WTC11 (cell line): ENCODE measurements around the gene LDLRAD4. TPM values are rescaled to one million over a fixed set of nuclear protein-coding genes. Genes with fewer than 3 reads are reported as not detected.

ENCODE experiments used
- ATAC-seq: fragments of 200-7000 bp; cut with Tn5 transposase; 2 replicates; pipeline ENCODE4 v1.10.0; 2021; ENCODE audit warnings: mild to moderate bottlenecking, moderate library complexity
- CTCF ChIA-PET: fragments of 300-600 bp; sonication (Branson Sonifier 250); formaldehyde crosslinking; loops from one replicate; lab custom pipeline; 2021; ENCODE audit warnings: antibody characterized with exemption; lab: Charles Lee
- POLR2A ChIA-PET: fragments of 350-600 bp; sonication (Branson Sonifier 250); formaldehyde crosslinking; loops from one replicate; lab custom pipeline; 2021; ENCODE audit warnings: antibody characterized with exemption; lab: Charles Lee
- DNase-seq: peaks from one replicate; pipeline ENCODE4 v3.0.0; 2021; ENCODE audit warnings: low spot score
- H3K27ac Mint-ChIP-seq: 2 replicates; pipeline ENCODE4 v1.8.0; 2021; ENCODE audit warnings: mixed read lengths
- H3K27me3 Mint-ChIP-seq: 2 replicates; pipeline ENCODE4 v1.8.0; 2021; ENCODE audit warnings: low read depth, mild to moderate bottlenecking, moderate library complexity, mixed read lengths
- H3K36me3 Mint-ChIP-seq: 2 replicates; pipeline ENCODE4 v1.8.0; 2021; ENCODE audit warnings: mixed read lengths
- H3K4me1 Mint-ChIP-seq: 2 replicates; pipeline ENCODE4 v1.8.0; 2022; ENCODE audit warnings: mixed read lengths
- H3K4me3 Mint-ChIP-seq: 2 replicates; pipeline ENCODE4 v1.8.0; 2021; ENCODE audit warnings: mild to moderate bottlenecking, moderate library complexity, mixed read lengths
- H3K9me3 Mint-ChIP-seq: 2 replicates; pipeline ENCODE4 v1.8.0; 2021; ENCODE audit warnings: mixed read lengths
- ATF1 ChIP-seq: sonication (generic); formaldehyde crosslinking; IDR thresholded peaks from 2 replicates; pipeline ENCODE4 v1.8.1; 2023; ENCODE audit warnings: mild to moderate bottlenecking, moderate library complexity, missing genetic modification reagents
- CBFB ChIP-seq: sonication (generic); formaldehyde crosslinking; IDR thresholded peaks from 2 replicates; pipeline ENCODE4 v1.8.1; 2022; ENCODE audit warnings: mild to moderate bottlenecking, low read depth, missing genetic modification reagents
- CREB1 ChIP-seq: sonication (generic); formaldehyde crosslinking; IDR thresholded peaks from 2 replicates; pipeline ENCODE4 v1.8.0; 2023; ENCODE audit warnings: mild to moderate bottlenecking, missing genetic modification reagents
- ESRRA ChIP-seq: sonication (generic); formaldehyde crosslinking; IDR thresholded peaks from 2 replicates; pipeline ENCODE4 v1.8.1; 2022; ENCODE audit warnings: mild to moderate bottlenecking, missing genetic modification reagents, borderline replicate concordance
- GRHL2 ChIP-seq: fragments of 250-450 bp; sonication (Bioruptor Pico); IDR thresholded peaks from 2 replicates; pipeline ENCODE4 v1.8.0; 2022; ENCODE audit warnings: mild to moderate bottlenecking, moderate library complexity; ENCODE audit not compliant: insufficient replicate concordance, severe bottlenecking
- KAT7 ChIP-seq: sonication (generic); formaldehyde crosslinking; IDR thresholded peaks from 2 replicates; pipeline ENCODE4 v1.8.1; 2023; ENCODE audit warnings: missing genetic modification reagents, mild to moderate bottlenecking, borderline replicate concordance
- NR2C2 ChIP-seq: sonication (generic); formaldehyde crosslinking; IDR thresholded peaks from 2 replicates; pipeline ENCODE4 v1.8.0; 2022; ENCODE audit warnings: mild to moderate bottlenecking, missing genetic modification reagents
- PRRX2 ChIP-seq: fragments of 250-450 bp; sonication (Bioruptor Pico); IDR thresholded peaks from 2 replicates; pipeline ENCODE4 v1.8.0; 2021; ENCODE audit warnings: mild to moderate bottlenecking
- SMAD3 ChIP-seq: sonication (generic); formaldehyde crosslinking; IDR thresholded peaks from 2 replicates; pipeline ENCODE4 v1.8.0; 2022; ENCODE audit warnings: missing genetic modification reagents, mild to moderate bottlenecking, borderline replicate concordance
- TEAD4 ChIP-seq: sonication (generic); formaldehyde crosslinking; IDR thresholded peaks from 2 replicates; pipeline ENCODE4 v1.8.0; 2022; ENCODE audit warnings: mild to moderate bottlenecking, missing genetic modification reagents
- ZBTB21 ChIP-seq: sonication (generic); formaldehyde crosslinking; IDR thresholded peaks from 2 replicates; pipeline ENCODE4 v1.8.1; 2023; ENCODE audit warnings: mild to moderate bottlenecking, missing genetic modification reagents, borderline replicate concordance
- ZNF138 ChIP-seq: sonication (generic); formaldehyde crosslinking; conservative IDR thresholded peaks from 2 replicates; pipeline ENCODE4 v1.8.1; 2022; ENCODE audit warnings: mild to moderate bottlenecking, moderate library complexity, missing genetic modification reagents
- ZNF416 ChIP-seq: fragments of 250-450 bp; sonication (Bioruptor Pico); IDR thresholded peaks from 2 replicates; pipeline ENCODE4 v1.9.0; 2021; ENCODE audit warnings: mild to moderate bottlenecking, inconsistent platforms
- total RNA-seq: library from RNA; stranded (reverse); gene quantifications from 3 replicates; pipeline ENCODE4 v1.2.3, GENCODE V29; 2021
- TF ChIP-seq, protein P1 (sequence below): sonication (generic); formaldehyde crosslinking; IDR thresholded peaks from 2 replicates; pipeline ENCODE4 v1.8.1; 2023; ENCODE audit warnings: mild to moderate bottlenecking, missing genetic modification reagents
- TF ChIP-seq, protein P2 (sequence below): fragments of 250-450 bp; sonication (Bioruptor Pico); IDR thresholded peaks from 2 replicates; pipeline ENCODE4 v2.1.2; 2022; ENCODE audit warnings: mild to moderate bottlenecking, moderate library complexity
- TF ChIP-seq, protein P3 (sequence below): sonication (generic); formaldehyde crosslinking; IDR thresholded peaks from 2 replicates; pipeline ENCODE4 v1.8.1; 2022; ENCODE audit warnings: mild to moderate bottlenecking, moderate library complexity, missing genetic modification reagents
- TF ChIP-seq, protein P4 (sequence below): sonication (generic); formaldehyde crosslinking; IDR thresholded peaks from 2 replicates; pipeline ENCODE4 v1.8.1; 2022; ENCODE audit warnings: low read depth, missing genetic modification reagents, borderline replicate concordance
- TF ChIP-seq, protein P5 (sequence below): sonication (generic); formaldehyde crosslinking; IDR thresholded peaks from 2 replicates; pipeline ENCODE4 v1.8.0; 2022; ENCODE audit warnings: mild to moderate bottlenecking, missing genetic modification reagents
- TF ChIP-seq, protein P6 (sequence below): sonication (generic); formaldehyde crosslinking; conservative IDR thresholded peaks from 2 replicates; pipeline ENCODE4 v1.8.1; 2022; ENCODE audit warnings: mild to moderate bottlenecking, missing genetic modification reagents
- TF ChIP-seq, protein P7 (sequence below): sonication (generic); formaldehyde crosslinking; conservative IDR thresholded peaks from 2 replicates; pipeline ENCODE4 v1.8.1; 2023; ENCODE audit warnings: mild to moderate bottlenecking, low read depth, missing genetic modification reagents, moderate library complexity
- TF ChIP-seq, protein P8 (sequence below): fragments of 250-450 bp; sonication (Bioruptor Pico); IDR thresholded peaks from 2 replicates; pipeline ENCODE4 v1.8.0; 2021; ENCODE audit warnings: mild to moderate bottlenecking

The LDLRAD4 gene
- total RNA-seq, 1 experiment from 2014 or later: 6.2 TPM

DNA sequence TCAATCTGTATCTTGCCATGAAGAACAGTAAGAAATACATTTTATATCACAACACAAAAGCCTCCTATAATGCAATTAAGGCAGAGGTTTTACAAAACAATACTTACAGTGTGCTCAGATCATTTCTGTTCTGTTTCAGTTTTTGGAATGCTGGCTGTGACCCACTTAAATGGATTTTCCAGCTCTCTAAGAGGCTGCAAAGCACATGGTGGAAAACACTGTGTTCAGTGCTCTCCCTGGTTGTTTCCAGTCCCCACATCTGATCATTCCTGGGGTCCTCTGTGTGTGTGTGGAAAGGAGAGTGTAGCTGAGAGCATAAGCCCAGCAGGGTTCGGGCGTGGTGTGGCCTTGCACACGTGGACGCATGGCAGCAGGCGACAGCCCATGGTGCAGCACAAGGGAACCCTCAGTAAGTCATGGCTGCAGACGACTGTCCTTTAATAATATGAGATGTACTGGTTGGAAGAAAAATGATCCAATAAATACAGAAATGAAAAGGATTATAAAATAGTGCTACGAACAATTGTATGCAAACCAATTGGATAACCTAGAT is 412.2 kb downstream of the LDLRAD4 start (continued):
- TF ChIP-seq, protein P1, sequence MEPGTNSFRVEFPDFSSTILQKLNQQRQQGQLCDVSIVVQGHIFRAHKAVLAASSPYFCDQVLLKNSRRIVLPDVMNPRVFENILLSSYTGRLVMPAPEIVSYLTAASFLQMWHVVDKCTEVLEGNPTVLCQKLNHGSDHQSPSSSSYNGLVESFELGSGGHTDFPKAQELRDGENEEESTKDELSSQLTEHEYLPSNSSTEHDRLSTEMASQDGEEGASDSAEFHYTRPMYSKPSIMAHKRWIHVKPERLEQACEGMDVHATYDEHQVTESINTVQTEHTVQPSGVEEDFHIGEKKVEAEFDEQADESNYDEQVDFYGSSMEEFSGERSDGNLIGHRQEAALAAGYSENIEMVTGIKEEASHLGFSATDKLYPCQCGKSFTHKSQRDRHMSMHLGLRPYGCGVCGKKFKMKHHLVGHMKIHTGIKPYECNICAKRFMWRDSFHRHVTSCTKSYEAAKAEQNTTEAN (CRISPR knock-in tag): no peak
- TF ChIP-seq, all 79 proteins: peak for 0

DNA sequence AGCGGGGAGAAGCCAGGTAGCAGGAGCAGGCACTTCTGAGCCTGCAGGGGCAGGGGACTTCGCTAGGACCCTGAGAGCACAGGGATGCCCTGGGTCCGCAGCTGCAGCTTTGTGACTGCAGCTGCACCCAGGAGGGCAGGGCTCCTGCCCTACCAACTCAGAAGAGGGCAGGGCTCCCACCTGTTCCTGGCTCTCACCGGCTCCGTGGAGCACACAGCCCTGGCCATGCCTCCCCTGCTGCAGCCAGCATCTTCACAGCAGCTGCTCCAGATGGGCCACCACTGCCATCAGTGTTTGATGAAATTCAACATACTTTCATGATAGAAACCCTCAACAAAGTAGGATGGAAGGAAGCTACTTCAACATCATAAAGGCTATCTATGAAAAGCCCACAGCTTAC is 415.1 kb downstream of the LDLRAD4 start:
- H3K4me1 Mint-ChIP-seq: peaks cover 7% of the 10 kb centered on the region
- POLR2A ChIA-PET: no interaction called here
- H3K9me3 Mint-ChIP-seq: peaks cover 17% of the 10 kb centered on the region
- ATAC-seq (no peak), DNase-seq (no peak)
- peaks cover 8% of the 10 kb centered on the region; the same call in 1 of the 2 replicates for H3K36me3 Mint-ChIP-seq
- H3K27me3 Mint-ChIP-seq: no peaks in the 10 kb centered on the region
- TF ChIP-seq, protein P1 (CRISPR knock-in tag): no peak
- TF ChIP-seq GRHL2: no peak
- TF ChIP-seq ATF1 (CRISPR knock-in tag): no peak
- TF ChIP-seq ZBTB21 (CRISPR knock-in tag): no peak
- TF ChIP-seq, protein P2, sequence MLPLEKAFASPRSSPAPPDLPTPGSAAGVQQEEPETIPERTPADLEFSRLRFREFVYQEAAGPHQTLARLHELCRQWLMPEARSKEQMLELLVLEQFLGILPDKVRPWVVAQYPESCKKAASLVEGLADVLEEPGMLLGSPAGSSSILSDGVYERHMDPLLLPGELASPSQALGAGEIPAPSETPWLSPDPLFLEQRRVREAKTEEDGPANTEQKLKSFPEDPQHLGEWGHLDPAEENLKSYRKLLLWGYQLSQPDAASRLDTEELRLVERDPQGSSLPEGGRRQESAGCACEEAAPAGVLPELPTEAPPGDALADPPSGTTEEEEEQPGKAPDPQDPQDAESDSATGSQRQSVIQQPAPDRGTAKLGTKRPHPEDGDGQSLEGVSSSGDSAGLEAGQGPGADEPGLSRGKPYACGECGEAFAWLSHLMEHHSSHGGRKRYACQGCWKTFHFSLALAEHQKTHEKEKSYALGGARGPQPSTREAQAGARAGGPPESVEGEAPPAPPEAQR (CRISPR knock-in tag): no peak
- TF ChIP-seq ESRRA (CRISPR knock-in tag): no peak
- TF ChIP-seq CREB1 (CRISPR knock-in tag): no peak
- TF ChIP-seq, protein P3, sequence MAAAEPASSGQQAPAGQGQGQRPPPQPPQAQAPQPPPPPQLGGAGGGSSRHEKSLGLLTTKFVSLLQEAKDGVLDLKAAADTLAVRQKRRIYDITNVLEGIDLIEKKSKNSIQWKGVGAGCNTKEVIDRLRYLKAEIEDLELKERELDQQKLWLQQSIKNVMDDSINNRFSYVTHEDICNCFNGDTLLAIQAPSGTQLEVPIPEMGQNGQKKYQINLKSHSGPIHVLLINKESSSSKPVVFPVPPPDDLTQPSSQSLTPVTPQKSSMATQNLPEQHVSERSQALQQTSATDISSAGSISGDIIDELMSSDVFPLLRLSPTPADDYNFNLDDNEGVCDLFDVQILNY: no peak
- TF ChIP-seq PRRX2: no peak
- no peak for TF ChIP-seq KAT7
- no peak for TF ChIP-seq CBFB (CRISPR knock-in tag)
- TF ChIP-seq, protein P4, sequence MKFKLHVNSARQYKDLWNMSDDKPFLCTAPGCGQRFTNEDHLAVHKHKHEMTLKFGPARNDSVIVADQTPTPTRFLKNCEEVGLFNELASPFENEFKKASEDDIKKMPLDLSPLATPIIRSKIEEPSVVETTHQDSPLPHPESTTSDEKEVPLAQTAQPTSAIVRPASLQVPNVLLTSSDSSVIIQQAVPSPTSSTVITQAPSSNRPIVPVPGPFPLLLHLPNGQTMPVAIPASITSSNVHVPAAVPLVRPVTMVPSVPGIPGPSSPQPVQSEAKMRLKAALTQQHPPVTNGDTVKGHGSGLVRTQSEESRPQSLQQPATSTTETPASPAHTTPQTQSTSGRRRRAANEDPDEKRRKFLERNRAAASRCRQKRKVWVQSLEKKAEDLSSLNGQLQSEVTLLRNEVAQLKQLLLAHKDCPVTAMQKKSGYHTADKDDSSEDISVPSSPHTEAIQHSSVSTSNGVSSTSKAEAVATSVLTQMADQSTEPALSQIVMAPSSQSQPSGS (CRISPR knock-in tag): no peak
- no peak for TF ChIP-seq ZNF138 (CRISPR knock-in tag)
- CTCF ChIA-PET: interaction anchor here (1.1 to 1.4 kb wide), 2 partner anchors 67 to 75 kb away, joined by 3 to 4 read pairs; no protein-coding TSS in a partner anchor
- no peak overlapping the region for H3K4me3 Mint-ChIP-seq
- H3K27ac Mint-ChIP-seq: no peak overlapping the region

DNA sequence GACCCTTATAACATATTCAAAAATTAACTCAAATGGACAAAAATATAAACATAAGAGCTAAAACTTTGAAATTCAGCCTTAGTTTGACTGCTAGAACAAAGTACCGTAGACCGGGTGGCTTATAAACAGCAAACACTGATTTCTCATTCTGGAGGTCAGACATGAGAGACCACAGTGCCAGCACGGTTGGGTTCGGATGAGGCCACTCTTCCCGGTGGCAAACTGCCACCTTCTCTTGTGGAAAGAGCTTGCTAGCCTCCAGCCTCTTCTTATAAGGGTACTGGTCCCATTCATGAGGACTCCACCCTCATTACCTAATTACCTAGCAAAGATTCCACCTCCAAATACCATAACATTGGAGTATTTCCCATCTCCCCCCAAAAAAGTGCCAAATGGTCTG is 416.5 kb downstream of the LDLRAD4 start:
- Mint-ChIP-seq H3K4me3 (no peak overlapping the region), H3K27me3 (no peaks in the 10 kb centered on the region), H3K9me3 (peaks cover 17% of the 10 kb centered on the region), H3K27ac (no peak overlapping the region), H3K4me1 (peaks cover 3% of the 10 kb centered on the region), H3K36me3 (peaks cover 8% of the 10 kb centered on the region; the same call in 1 of the 2 replicates)
- ChIA-PET POLR2A (no interaction called here), CTCF (no interaction called here)
- ATAC-seq (no peak), DNase-seq (no peak)
- TF ChIP-seq TEAD4 (CRISPR knock-in tag): no peak
- TF ChIP-seq, protein P5, sequence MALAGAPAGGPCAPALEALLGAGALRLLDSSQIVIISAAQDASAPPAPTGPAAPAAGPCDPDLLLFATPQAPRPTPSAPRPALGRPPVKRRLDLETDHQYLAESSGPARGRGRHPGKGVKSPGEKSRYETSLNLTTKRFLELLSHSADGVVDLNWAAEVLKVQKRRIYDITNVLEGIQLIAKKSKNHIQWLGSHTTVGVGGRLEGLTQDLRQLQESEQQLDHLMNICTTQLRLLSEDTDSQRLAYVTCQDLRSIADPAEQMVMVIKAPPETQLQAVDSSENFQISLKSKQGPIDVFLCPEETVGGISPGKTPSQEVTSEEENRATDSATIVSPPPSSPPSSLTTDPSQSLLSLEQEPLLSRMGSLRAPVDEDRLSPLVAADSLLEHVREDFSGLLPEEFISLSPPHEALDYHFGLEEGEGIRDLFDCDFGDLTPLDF: no peak
- TF ChIP-seq, protein P6, sequence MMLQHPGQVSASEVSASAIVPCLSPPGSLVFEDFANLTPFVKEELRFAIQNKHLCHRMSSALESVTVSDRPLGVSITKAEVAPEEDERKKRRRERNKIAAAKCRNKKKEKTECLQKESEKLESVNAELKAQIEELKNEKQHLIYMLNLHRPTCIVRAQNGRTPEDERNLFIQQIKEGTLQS (CRISPR knock-in tag): no peak
- TF ChIP-seq SMAD3 (CRISPR knock-in tag): no peak
- TF ChIP-seq, protein P7, sequence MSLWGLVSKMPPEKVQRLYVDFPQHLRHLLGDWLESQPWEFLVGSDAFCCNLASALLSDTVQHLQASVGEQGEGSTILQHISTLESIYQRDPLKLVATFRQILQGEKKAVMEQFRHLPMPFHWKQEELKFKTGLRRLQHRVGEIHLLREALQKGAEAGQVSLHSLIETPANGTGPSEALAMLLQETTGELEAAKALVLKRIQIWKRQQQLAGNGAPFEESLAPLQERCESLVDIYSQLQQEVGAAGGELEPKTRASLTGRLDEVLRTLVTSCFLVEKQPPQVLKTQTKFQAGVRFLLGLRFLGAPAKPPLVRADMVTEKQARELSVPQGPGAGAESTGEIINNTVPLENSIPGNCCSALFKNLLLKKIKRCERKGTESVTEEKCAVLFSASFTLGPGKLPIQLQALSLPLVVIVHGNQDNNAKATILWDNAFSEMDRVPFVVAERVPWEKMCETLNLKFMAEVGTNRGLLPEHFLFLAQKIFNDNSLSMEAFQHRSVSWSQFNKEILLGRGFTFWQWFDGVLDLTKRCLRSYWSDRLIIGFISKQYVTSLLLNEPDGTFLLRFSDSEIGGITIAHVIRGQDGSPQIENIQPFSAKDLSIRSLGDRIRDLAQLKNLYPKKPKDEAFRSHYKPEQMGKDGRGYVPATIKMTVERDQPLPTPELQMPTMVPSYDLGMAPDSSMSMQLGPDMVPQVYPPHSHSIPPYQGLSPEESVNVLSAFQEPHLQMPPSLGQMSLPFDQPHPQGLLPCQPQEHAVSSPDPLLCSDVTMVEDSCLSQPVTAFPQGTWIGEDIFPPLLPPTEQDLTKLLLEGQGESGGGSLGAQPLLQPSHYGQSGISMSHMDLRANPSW (CRISPR knock-in tag): no peak
- TF ChIP-seq, protein P8, sequence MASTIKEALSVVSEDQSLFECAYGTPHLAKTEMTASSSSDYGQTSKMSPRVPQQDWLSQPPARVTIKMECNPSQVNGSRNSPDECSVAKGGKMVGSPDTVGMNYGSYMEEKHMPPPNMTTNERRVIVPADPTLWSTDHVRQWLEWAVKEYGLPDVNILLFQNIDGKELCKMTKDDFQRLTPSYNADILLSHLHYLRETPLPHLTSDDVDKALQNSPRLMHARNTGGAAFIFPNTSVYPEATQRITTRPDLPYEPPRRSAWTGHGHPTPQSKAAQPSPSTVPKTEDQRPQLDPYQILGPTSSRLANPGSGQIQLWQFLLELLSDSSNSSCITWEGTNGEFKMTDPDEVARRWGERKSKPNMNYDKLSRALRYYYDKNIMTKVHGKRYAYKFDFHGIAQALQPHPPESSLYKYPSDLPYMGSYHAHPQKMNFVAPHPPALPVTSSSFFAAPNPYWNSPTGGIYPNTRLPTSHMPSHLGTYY: no peak
- no peak for TF ChIP-seq NR2C2 (CRISPR knock-in tag)
- no peak for TF ChIP-seq ZNF416
